IMR-90 (cell line): ENCODE measurements around the gene ZNF182. TPM values are rescaled to one million over a fixed set of nuclear protein-coding genes. Genes with fewer than 3 reads are reported as not detected.

ENCODE experiments used
- ATAC-seq: fragments of 200-7000 bp; cut with Tn5 transposase; 2 replicates; pipeline ENCODE4 v1.9.1; 2020; ENCODE audit warnings: low read depth, mild to moderate bottlenecking, moderate library complexity
- BruUV-seq: library from RNA; stranded (reverse); fragments of 400-500 nt; replicated peaks from 2 replicates; lab custom pipeline; 2021; lab: Mats Ljungman, UMichigan
- CTCF ChIA-PET: fragments of 300-600 bp; formaldehyde crosslinking; extraction: SDS; loops from one replicate; lab custom pipeline; 2021; ENCODE audit warnings: antibody characterized with exemption; lab: Yijun Ruan, JAX
- POLR2A ChIA-PET: fragments of 300-600 bp; sonication (Branson Sonifier 250); formaldehyde crosslinking; loops from one replicate; lab custom pipeline; 2022; ENCODE audit warnings: antibody characterized with exemption; ENCODE audit not compliant: unreplicated experiment; lab: Charles Lee
- DNase-seq: peaks from one replicate; pipeline ENCODE4 v3.0.0; 2013
- H2AFZ ChIP-seq: replicated peaks from 2 replicates; pipeline ENCODE3; 2013; ENCODE audit warnings: low read length, mild to moderate bottlenecking; ENCODE audit not compliant: poor library complexity
- H2AK5ac ChIP-seq: 2 replicates; pipeline ENCODE4 v1.6.1; 2013; ENCODE audit warnings: low read depth, low read length, inconsistent platforms
- H2AK9ac ChIP-seq: replicated peaks from 2 replicates; pipeline ENCODE3; 2013; ENCODE audit warnings: mild to moderate bottlenecking, low read depth, low read length, moderate library complexity; ENCODE audit not compliant: poor library complexity
- H2BK120ac ChIP-seq: 2 replicates; pipeline ENCODE4 v1.6.1; 2013; ENCODE audit warnings: low read depth, low read length, inconsistent platforms
- H2BK15ac ChIP-seq: 3 replicates; pipeline ENCODE4 v1.6.1; 2013; ENCODE audit warnings: low read depth, low read length, inconsistent platforms
- H2BK20ac ChIP-seq: 2 replicates; pipeline ENCODE4 v1.6.1; 2013; ENCODE audit warnings: low read depth, mild to moderate bottlenecking, inconsistent platforms, low read length, moderate library complexity
- H2BK5ac ChIP-seq: 2 replicates; pipeline ENCODE4 v1.6.1; 2013; ENCODE audit warnings: mild to moderate bottlenecking, low read depth, low read length, inconsistent platforms; ENCODE audit not compliant: poor library complexity, severe bottlenecking
- H3K14ac ChIP-seq: replicated peaks from 2 replicates; pipeline ENCODE4 v1.6.1; 2013; ENCODE audit warnings: low read depth, low read length, inconsistent platforms
- H3K18ac ChIP-seq: 2 replicates; pipeline ENCODE4 v1.6.1; 2013; ENCODE audit warnings: low read depth, low read length, control low read depth
- H3K23ac ChIP-seq: 2 replicates; pipeline ENCODE4 v1.6.1; 2013; ENCODE audit warnings: low read depth, low read length, inconsistent platforms
- H3K27ac ChIP-seq: 2 replicates; pipeline ENCODE4 v1.5.1; 2013; ENCODE audit warnings: mild to moderate bottlenecking, control low read depth, low read length; ENCODE audit not compliant: insufficient read depth
- H3K27me3 ChIP-seq: 2 replicates; pipeline ENCODE4 v1.6.1; 2013; ENCODE audit warnings: low read length; ENCODE audit not compliant: control insufficient read depth, insufficient read depth
- H3K36me3 ChIP-seq: 2 replicates; pipeline ENCODE4 v1.6.1; 2013; ENCODE audit warnings: low read length, mixed read lengths; ENCODE audit not compliant: control insufficient read depth, insufficient read depth
- H3K4ac ChIP-seq: 2 replicates; pipeline ENCODE4 v1.6.1; 2013; ENCODE audit warnings: low read depth, low read length, inconsistent platforms
- H3K4me1 ChIP-seq: 2 replicates; pipeline ENCODE4 v1.6.1; 2013; ENCODE audit warnings: low read length, mixed read lengths; ENCODE audit not compliant: control insufficient read depth, insufficient read depth
- H3K4me2 ChIP-seq: 2 replicates; pipeline ENCODE4 v1.6.1; 2013; ENCODE audit warnings: low read depth, mild to moderate bottlenecking, control low read depth, low read length, moderate library complexity
- H3K4me3 ChIP-seq: 2 replicates; pipeline ENCODE4 v1.5.1; 2013; ENCODE audit warnings: low read depth, mild to moderate bottlenecking, control low read depth, low read length, moderate library complexity; ENCODE audit not compliant: insufficient read depth
- H3K56ac ChIP-seq: 2 replicates; pipeline ENCODE4 v1.6.1; 2013; ENCODE audit warnings: low read length, inconsistent platforms; ENCODE audit not compliant: insufficient read depth; ENCODE audit errors: extremely low read depth
- H3K79me1 ChIP-seq, 2 experiments: 2 replicates each; pipeline ENCODE4 v1.6.1; 2013; ENCODE audit warnings: low read length in 2 of 2, inconsistent platforms in 1 of 2, low read depth in 1 of 2
- H3K9ac ChIP-seq: 2 replicates; pipeline ENCODE4 v1.6.1; 2013; ENCODE audit warnings: low read depth, low read length, control low read depth
- H3K9me1 ChIP-seq: 2 replicates; pipeline ENCODE4 v1.6.1; 2013; ENCODE audit warnings: low read length, inconsistent platforms; ENCODE audit not compliant: insufficient read depth
- H3K9me3 ChIP-seq: 2 replicates; pipeline ENCODE4 v1.6.1; 2013; ENCODE audit warnings: low read length; ENCODE audit not compliant: control insufficient read depth, insufficient read depth
- H4K20me1 ChIP-seq: 2 replicates; pipeline ENCODE4 v1.6.1; 2013; ENCODE audit warnings: low read length, inconsistent platforms; ENCODE audit not compliant: insufficient read depth
- H4K5ac ChIP-seq: 2 replicates; pipeline ENCODE4 v1.6.1; 2013; ENCODE audit warnings: mild to moderate bottlenecking, low read depth, low read length, control low read depth
- H4K8ac ChIP-seq, 2 experiments: 2 replicates each; pipeline ENCODE4 v1.6.1; 2013; ENCODE audit warnings: low read depth in 2 of 2, low read length in 2 of 2, control low read depth in 1 of 2, inconsistent platforms in 1 of 2
- H4K91ac ChIP-seq: 2 replicates; pipeline ENCODE4 v1.6.1; 2013; ENCODE audit warnings: low read depth, low read length, inconsistent platforms; ENCODE audit not compliant: insufficient read depth
- WGBS, 2 experiments: methylation state at CpG; one replicate each; pipeline versions ENCODE4 v1.1.5 to v1.1.7; 2013; ENCODE audit warnings: missing lambda C conversion rate in 2 of 2; ENCODE audit not compliant: insufficient read length in 1 of 2; ENCODE audit errors: extremely low coverage in 2 of 2; 5-methylcytosine and 5-hydroxymethylcytosine counted together
- dilution Hi-C: fragments of 300-500 bp; cut with HindIII; formaldehyde crosslinking; loops from one replicate; pipeline ENCODE4 v1.14.3; 2018; ENCODE audit warnings: low sequenced_read_pairs; ENCODE audit not compliant: unreplicated experiment
- in situ Hi-C: fragments of 300-500 bp; cut with MboI; formaldehyde crosslinking; loops from 3 replicates; pipeline ENCODE4 v1.14.3; 2019; ENCODE audit warnings: low sequenced_read_pairs, inconsistent platforms, mixed read lengths
- intact Hi-C: fragments of 100-400 bp; cut with micrococcal nuclease; formaldehyde crosslinking; loops from 2 replicates; pipeline ENCODE4 v1.10.0; 2022
- polyA plus RNA-seq, 3 experiments: library from polyadenylated mRNA; depleted of rRNA; stranded (reverse); fragments of >200 nt; gene quantifications; 2 replicates each; pipeline ENCODE4 v1.2.3, GENCODE V29; 2012; ENCODE audit warnings: low replicate concordance in 1 of 3
- total RNA-seq: library from RNA; depleted of rRNA; stranded (reverse); fragments of >200 nt; gene quantifications from 2 replicates; pipeline ENCODE4 v1.2.3, GENCODE V29; 2012
- TF ChIP-seq, protein P1 (sequence below): fragments of 150-350 bp; IDR thresholded peaks from 2 replicates; pipeline ENCODE4 v1.6.1; 2016; ENCODE audit warnings: low read depth, mild to moderate bottlenecking, low read length, moderate library complexity, borderline replicate concordance
- TF ChIP-seq, protein P2 (sequence below): conservative IDR thresholded peaks from 2 replicates; pipeline ENCODE4 v1.5.1; 2012; ENCODE audit warnings: mild to moderate bottlenecking, low read depth, low read length, improper control_type of control experiment

Gene ZNF182
- total and polyA plus RNA-seq, 2 of the 4 experiments (the other 2 are of a cell fraction): 1.7 to 3.0 TPM

DNA sequence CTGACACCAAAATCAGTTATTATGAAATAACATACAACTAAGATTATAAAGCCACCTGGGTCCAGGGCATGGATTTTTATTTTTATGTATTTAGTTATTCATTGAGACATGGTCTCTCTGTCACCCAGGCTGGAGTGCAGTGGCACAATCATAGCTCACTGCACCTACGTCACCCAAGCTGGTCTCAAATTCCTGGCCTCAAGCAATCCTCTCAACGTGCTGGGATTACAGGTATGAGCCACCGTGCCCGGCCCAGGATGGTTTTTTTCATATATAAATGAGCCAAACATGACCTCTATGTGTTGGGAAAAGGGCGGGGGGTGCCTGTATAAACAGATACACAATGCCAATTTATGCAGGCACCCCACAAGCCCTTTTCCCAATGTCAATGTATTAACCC lies 43.1 kb upstream of the ZNF182 start:
- Histone ChIP-seq H2BK120ac (no peak overlapping the region), H4K20me1 (no peaks in the 10 kb centered on the region), H3K36me3 (no peaks in the 10 kb centered on the region), H2BK5ac (no peak overlapping the region), H2AFZ (no peak overlapping the region), H3K56ac (no peak overlapping the region), H3K4me3 (no peak overlapping the region), H3K18ac (no peak overlapping the region), H2BK20ac (no peak overlapping the region), H2AK9ac (no peak overlapping the region), H3K27me3 (no peaks in the 10 kb centered on the region), H4K91ac (no peak overlapping the region), H3K9me3 (no peaks in the 10 kb centered on the region), H3K9me1 (no peaks in the 10 kb centered on the region), H3K79me1 (no peaks in the 10 kb centered on the region), H3K4ac (no peak overlapping the region), H3K4me2 (no peak overlapping the region), H3K14ac (no peak overlapping the region), H2AK5ac (no peak overlapping the region), H3K27ac (no peak overlapping the region), H2BK15ac (no peak overlapping the region), H3K9ac (no peak overlapping the region), H4K5ac (no peak overlapping the region), H4K8ac (no peak overlapping the region), H3K4me1 (peaks cover 2% of the 10 kb centered on the region; the same call in 1 of the 2 replicates), H3K23ac (no peak overlapping the region)
- in situ Hi-C loops: loop anchor here (25.0 kb wide), 1 partner anchor 510 kb away; no protein-coding TSS in a partner anchor
- CTCF ChIA-PET: no interaction called here
- TF ChIP-seq, protein P1, sequence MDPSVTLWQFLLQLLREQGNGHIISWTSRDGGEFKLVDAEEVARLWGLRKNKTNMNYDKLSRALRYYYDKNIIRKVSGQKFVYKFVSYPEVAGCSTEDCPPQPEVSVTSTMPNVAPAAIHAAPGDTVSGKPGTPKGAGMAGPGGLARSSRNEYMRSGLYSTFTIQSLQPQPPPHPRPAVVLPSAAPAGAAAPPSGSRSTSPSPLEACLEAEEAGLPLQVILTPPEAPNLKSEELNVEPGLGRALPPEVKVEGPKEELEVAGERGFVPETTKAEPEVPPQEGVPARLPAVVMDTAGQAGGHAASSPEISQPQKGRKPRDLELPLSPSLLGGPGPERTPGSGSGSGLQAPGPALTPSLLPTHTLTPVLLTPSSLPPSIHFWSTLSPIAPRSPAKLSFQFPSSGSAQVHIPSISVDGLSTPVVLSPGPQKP: no peak
- TF ChIP-seq, protein P2, sequence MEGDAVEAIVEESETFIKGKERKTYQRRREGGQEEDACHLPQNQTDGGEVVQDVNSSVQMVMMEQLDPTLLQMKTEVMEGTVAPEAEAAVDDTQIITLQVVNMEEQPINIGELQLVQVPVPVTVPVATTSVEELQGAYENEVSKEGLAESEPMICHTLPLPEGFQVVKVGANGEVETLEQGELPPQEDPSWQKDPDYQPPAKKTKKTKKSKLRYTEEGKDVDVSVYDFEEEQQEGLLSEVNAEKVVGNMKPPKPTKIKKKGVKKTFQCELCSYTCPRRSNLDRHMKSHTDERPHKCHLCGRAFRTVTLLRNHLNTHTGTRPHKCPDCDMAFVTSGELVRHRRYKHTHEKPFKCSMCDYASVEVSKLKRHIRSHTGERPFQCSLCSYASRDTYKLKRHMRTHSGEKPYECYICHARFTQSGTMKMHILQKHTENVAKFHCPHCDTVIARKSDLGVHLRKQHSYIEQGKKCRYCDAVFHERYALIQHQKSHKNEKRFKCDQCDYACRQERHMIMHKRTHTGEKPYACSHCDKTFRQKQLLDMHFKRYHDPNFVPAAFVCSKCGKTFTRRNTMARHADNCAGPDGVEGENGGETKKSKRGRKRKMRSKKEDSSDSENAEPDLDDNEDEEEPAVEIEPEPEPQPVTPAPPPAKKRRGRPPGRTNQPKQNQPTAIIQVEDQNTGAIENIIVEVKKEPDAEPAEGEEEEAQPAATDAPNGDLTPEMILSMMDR: no peak
- BruUV-seq: no TSS peak
- DNase-seq: no peak
- ATAC-seq: no peak
- dilution Hi-C loops: no loop called here
- no CpG with 5 or more reads among the region's 5 CpGs for WGBS, 2 experiments
- intact Hi-C loops: no loop called here
- POLR2A ChIA-PET: no interaction called here
